GM08714 (cell line): ENCODE results near the gene NANOS1.

Source experiments
- H3K4me3 ChIP-seq: fragments of 200-500 bp; sonication (Bioruptor generic); 2 replicates; pipeline ENCODE4 v1.5.1; 2014; ENCODE audit warnings: mild to moderate bottlenecking, low read length, inconsistent platforms
- ZNF274 ChIP-seq: IDR thresholded peaks from 2 replicates; pipeline ENCODE4 v1.6.1; 2012; ENCODE audit warnings: mild to moderate bottlenecking, low read depth, low read length

The NANOS1 gene

GRCh38 chr10:119029613-119030420, at the start of gene NANOS1:
Gene NANOS1 (plus strand): TSS chr10:119029714. CDS start chr10:119029802, 88 bp downstream.
- no peak for TF ChIP-seq ZNF274
- peak within 1 kb of the TSS; percentile 68 for H3K4me3 ChIP-seq

GRCh38 chr10:118980135-118980865, 49.2 kb upstream of the NANOS1 start:
- TF ChIP-seq ZNF274, result no peak

GRCh38 chr10:118980870-118981269, 48.6 kb upstream of the NANOS1 start:
- no peak for TF ChIP-seq ZNF274
- no peak overlapping the region for H3K4me3 ChIP-seq

More at GRCh38 chr10:118980135-118980865, 49.2 kb upstream of the NANOS1 start:
- H3K4me3 ChIP-seq, result no peak overlapping the region

- TF ChIP-seq ZNF274, result no peak
- H3K4me3 ChIP-seq, result no peak overlapping the region
These were observed 47.6 kb upstream of the NANOS1 start for GRCh38 chr10:118981946-118982345.

GRCh38 chr10:118982366-118982765, 47.1 kb upstream of the NANOS1 start:
- TF ChIP-seq ZNF274, result no peak
- H3K4me3 ChIP-seq, result no peak overlapping the region

- no peak overlapping the region for H3K4me3 ChIP-seq
- no peak for TF ChIP-seq ZNF274
These were observed 46.3 kb upstream of the NANOS1 start for GRCh38 chr10:118983263-118983662.

- TF ChIP-seq ZNF274, result no peak
These were observed 43.9 kb upstream of the NANOS1 start for GRCh38 chr10:118985576-118985975.

GRCh38 chr10:118986815-118987790, 42.4 kb upstream of the NANOS1 start:
- no peak for TF ChIP-seq ZNF274
- peak overlapping the region; percentile 8; the same call in 1 of the 2 replicates for H3K4me3 ChIP-seq

More at GRCh38 chr10:118985576-118985975, 43.9 kb upstream of the NANOS1 start:
- no peak overlapping the region for H3K4me3 ChIP-seq

GRCh38 chr10:118990326-118990725, 39.2 kb upstream of the NANOS1 start:
- no peak overlapping the region for H3K4me3 ChIP-seq
- TF ChIP-seq ZNF274, result no peak

GRCh38 chr10:118992496-118992895, 37.0 kb upstream of the NANOS1 start:
- no peak overlapping the region for H3K4me3 ChIP-seq
- no peak for TF ChIP-seq ZNF274

GRCh38 chr10:118993214-118993613, 36.3 kb upstream of the NANOS1 start:
- TF ChIP-seq ZNF274, result no peak

GRCh38 chr10:118994321-118994720, 35.2 kb upstream of the NANOS1 start:
- H3K4me3 ChIP-seq, result no peak overlapping the region
- no peak for TF ChIP-seq ZNF274

More at GRCh38 chr10:118993214-118993613, 36.3 kb upstream of the NANOS1 start:
- H3K4me3 ChIP-seq, result no peak overlapping the region

GRCh38 chr10:118995739-118996138, 33.8 kb upstream of the NANOS1 start:
- no peak for TF ChIP-seq ZNF274
- H3K4me3 ChIP-seq, result no peak overlapping the region

GRCh38 chr10:118997379-118997778, 32.1 kb upstream of the NANOS1 start:
- TF ChIP-seq ZNF274, result no peak
- no peak overlapping the region for H3K4me3 ChIP-seq
